HG02943 (cell line): ENCODE data around the gene C10orf120.

ENCODE experiments used
- ATAC-seq: cut with Tn5 transposase; IDR thresholded peaks from one replicate; pipeline ENCODE4 v1.9.1; 2021; ENCODE audit warnings: mild to moderate bottlenecking, low read depth, moderate library complexity; ENCODE audit not compliant: unreplicated experiment

The C10orf120 gene

DNA sequence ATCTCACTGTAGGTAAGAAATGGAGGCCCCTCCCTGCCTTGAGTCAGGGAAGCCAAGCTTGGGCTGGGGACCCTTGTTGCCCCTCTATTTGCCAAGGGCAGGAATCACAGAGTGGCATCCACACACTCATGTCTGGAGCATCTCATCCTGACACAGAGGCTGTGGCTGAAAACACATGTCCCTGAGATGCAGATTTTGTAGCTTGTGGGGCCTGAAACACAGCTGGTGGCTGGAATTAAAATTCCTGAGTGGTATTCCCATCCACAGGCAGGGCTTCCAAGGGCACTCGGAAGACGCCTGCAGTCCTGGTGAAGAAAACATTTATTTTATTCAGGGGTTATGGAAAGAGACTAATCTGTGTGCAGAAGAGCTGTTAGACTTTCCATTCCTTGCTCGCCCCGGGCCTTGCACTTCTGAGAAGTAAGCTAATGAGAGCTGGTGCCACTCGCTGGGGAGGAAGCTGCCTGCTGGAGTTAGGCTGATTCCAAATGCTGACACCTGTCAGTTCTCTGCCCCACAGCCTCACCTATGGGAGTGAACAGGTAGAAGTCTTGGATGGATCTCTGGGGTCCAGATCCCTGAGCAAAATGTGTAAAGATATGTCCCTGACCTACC, 36.0 kb downstream of the C10orf120 start:
- ATAC-seq, result no peak

DNA sequence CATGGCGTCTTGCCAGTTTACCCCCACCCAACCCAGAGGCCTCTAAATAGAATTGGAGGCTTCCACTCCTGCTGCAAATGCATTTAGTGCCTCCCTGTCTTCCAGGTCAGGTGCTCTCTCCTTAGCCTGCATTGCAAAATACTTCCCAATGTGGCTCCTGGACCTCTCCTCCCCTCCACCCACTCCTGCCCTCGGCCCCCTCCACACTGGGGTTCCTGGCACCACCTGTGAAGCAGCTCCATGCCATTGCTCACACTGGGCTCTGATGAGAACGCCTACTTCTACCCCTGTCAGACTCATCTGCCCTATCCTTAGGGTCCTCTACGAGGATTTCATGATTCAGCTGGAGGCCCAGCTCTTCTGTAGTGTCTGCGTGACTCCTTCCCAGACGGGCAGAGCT, 37.4 kb downstream of the C10orf120 start:
- ATAC-seq, result no peak

DNA sequence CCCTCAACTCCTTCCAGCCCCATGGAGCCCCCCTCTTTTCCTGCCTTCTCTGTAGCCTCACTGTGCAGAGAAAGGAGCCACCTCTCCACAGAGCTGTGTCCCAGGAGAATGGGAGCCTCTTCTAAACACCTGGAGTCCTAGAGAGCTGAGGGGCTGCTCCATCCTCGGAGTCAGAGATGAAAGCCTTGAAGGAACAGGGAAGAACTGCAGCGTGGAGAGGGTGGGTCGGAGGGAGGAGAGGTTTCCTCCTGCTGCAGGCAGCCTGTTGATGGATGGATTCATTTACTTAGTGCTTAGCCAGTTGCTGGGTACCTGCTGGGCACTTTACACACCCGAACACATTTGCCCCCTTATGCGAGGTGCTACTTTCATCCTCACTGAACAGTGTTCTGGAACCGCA, 39.0 kb downstream of the C10orf120 start:
- no peak for ATAC-seq

DNA sequence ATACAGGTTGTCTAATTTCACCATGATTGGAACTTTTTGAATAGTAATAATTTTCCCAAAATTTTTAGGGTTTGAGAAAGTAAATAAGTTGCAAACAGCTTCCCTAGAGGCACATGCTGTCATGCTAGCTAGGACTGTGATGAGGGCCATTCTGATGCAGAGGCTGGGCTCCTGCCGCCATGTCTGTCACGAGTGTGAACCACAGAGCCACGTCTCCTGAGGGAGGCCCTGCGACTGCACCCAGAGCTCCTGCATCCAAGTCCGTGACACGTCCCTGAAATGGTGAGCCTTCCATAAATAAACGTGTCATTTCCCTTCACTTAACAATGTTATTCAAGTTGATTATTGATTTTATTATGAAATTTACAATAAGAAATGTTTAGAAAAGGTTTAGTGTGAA, 40.0 kb downstream of the C10orf120 start:
- ATAC-seq, result no peak

DNA sequence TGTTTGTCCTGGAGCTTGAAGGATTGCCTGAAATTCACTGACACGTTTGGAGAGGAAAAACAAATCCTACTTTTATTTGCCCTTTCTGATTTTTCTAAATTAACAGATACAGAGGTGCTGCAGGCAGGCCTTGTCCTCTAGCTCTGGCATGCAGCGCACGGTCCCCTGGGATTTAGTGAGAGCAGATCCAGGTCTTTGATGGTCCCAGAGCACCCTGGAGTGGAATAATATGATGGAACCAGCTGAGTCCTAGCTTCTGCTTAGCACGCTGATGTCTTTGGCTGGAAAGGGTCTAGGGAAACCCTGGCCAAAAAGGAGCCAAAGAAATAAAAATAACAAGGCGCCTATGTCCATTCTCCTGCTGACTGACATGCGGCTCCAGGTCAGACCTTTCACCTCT, 40.5 kb downstream of the C10orf120 start:
- ATAC-seq, result no peak

DNA sequence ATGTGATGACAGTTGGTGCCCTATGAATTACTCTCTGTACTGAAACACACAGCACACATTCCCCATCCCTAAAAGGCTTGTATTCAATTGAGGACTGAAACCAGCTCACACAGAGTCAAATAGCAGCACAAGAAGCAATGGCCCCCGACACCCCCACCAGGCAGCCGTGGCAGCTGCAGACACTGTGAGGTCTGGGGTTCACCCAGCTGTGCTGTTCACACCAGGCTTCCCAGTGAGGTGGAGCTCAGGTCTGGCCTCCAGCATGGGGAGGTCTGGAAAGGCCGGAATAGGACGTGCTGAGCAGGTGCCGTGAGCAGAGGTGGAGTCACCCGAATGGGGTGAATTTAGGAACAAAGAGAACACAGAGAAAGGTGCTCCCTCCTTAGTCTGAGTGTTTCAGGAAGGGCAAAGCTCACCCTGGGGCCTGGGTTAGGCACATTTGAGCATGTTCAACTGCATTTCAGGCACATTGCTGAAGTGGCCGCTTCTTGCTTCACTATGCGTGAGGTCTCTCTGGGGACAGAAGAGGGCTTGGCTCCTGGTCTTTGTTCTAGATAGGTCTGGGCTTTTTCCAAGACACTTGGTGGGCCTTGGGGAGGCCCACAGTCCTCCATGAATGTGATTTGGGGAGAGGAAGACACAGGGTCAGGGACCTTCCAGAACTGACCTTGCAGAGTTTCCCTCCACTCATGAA, 41.1 kb downstream of the C10orf120 start:
- no peak for ATAC-seq

DNA sequence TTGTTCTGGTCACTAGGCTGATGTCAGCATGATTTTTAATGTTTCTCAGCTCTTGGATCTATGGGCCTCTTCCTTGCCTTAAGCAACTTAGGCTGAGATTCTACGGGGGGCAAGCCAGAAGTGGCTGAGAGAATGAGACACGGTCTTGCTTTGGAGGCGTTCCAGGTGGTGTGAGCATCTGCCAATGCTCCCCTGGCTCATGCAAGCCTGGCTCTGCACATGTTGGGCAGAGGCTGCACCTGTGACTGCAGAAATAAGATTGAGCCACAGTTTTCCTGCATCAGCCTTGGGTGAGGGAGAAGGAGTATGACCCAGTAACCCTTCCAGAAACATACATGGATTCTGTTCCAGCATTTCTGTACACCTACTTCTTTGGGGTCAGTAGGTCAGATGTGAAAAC, 41.9 kb downstream of the C10orf120 start:
- no peak for ATAC-seq

DNA sequence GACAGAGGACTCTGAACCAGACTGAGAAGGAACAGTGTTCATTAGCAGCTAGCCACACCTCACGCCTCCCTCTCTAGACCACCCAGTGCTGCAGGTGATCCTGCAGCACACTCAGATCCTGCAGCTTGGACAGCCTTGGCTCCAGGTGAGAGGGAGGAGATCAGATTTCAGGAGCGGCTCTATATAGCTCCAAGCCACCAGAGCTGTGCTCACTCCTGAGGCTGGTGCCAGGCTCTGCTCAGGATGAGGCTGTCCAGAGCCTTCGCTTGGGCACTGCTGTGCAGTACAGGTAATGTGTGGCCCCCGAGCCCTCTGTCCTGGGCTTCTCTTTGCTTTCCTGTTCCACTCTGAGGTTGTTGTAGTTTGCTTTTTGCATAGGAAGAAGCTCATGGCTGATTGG, 42.4 kb downstream of the C10orf120 start:
- ATAC-seq, result no peak

DNA sequence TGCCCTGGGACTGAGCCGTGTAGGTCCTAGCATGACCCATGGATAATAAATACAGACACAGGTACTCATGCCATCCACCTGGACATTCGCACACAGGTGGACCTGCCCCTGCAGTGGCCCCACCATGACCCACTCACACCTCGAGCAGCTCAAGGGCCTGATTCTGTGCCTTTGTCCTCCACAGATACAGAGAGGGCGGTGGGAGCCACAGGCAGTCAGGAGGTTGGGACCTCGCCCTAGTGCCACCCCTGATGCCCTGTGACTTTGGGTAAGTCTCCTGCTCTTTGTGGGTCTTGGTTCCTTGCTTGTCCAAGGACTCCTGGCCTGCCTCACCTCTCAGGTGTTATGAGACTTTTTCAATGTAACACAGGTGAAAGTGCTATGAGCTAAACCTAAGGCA, 42.9 kb downstream of the C10orf120 start:
- ATAC-seq, result no peak

DNA sequence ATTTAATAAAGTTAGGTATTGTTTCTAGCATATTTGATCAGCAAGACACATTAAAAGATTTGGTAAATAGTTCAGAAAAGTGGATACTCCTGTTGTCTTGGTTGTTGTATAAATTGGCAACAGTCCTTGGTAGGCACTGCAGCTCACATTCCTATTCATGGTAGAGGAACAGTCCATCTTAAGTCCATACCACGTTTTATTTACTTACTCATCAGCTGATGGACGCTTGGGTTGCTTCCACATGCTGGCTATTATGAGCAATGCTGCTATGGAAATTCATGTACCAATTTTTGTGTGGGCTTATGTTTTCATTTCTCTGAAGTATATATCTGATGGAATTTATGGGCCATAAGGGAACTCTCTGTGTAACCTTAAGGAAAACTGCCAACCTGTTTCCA, 43.3 kb downstream of the C10orf120 start:
- ATAC-seq, result no peak

DNA sequence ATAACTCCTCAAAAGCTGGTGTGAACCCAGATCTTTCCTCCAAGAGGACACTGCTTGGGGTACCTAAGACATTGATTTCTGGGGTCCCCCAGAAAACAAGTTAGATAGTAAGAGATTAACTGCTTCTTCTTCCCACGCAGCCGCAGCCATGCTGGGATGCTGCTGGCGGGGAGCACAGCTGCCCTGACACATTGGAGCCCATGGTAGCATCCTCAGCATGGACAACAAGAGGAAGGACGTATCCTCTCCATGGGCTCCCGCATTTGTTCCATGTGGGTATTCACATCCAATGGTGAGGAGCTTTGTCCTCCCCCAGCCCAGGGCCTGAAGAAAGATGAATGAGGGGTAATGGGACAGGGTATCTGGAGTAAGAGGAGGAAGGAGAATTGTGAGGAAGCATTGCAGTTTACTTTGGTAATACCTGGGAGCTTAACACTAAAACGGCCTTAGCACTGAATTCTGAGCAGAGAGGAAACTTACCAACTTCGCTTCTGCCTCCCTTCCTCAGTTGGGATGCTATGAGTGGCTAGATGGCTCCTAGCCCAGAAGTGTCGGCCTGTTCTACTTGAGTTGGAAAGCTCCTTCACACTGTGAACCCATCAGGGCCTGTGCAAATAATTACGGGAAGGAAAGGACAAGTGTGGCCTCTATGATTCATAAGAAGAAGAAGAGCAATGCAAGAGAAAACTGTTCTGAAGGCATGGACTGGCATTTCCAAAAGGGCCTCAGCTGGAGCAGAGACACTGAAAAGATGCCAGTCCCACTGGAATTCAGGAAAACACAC, 43.9 kb downstream of the C10orf120 start:
- no peak for ATAC-seq

DNA sequence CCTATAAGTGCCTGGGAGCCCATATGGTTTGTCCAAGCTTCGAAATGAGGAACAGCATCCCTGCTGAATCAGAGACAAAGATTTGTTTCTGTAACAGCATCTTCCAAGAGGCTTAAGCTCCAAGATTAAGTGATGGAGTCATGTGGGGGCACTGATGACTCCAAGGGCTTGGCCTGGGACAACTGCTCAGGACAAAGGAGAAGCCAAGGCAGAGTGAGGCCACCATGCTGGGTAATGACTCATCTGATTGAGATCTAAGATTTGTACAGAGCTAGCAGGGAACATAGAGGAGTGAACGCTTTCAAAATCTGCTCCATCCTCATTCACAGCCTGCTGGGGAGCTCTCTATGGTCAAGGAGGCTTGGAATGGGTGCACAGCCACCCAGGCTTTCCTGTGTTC, 49.3 kb downstream of the C10orf120 start:
- ATAC-seq, result no peak

DNA sequence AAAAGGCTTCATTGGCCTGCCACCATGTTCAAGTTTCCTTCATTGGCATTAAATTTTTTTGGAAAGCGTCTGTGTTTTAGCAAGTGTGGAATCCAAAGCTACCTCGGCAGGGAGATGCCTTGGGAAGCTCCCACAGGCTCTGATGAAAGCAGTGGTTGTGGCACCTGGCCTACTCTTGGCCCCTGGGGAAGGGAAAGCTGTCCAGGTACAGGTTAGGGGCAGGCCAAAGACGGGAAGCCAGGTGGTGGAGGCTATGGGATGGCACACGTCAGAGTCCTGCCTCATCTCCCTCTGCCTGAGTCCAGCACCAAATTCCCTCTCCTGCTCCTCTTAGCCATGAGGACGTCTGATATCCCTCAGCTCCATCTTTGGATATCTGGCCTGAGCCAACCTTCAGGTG, 49.7 kb downstream of the C10orf120 start:
- ATAC-seq, result no peak

DNA sequence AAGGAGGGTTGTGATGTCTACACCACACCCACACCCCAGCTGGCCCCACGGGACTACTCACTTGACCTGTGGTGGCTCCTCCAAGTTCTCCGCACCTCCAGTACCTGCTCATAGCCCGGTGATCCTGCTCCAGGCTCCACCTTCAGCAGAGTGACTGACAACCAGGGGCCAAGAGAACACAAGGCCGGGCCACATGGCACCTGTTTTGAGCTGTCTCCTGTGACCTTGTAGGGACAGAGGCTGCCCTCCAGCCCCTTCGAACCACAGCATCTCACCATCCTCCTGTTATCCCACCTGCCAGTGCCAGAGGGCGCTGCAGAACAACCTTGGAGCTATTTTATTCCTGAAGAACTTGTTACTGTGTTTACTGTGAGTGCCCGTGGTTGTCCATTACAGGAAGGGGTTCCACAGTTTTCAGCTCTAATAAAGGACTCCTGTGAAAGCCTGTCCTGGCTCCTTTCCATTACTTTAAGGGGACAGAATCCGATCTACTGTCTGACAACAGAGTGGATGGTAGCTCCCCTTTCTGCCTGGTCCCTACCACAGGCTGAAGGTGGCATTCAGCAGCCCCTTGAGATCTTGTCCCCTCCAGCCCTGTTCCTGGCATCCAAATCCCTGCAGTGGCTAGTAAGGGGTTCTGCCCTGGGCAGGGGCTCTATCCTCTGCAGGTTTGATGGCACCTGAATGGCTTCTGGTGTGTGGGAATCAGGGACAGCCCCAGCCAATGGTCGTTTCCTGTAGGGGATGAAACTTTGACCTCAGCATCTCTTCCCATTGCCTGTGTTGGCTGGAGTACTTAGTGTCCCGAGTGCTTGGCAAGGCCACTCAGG, 50.8 kb downstream of the C10orf120 start:
- ATAC-seq, result no peak
